HG02981 (cell line): Measurements from ENCODE around the gene DDX17.
"Not testable (repeated sequence)": the region's sequence is repeated elsewhere in the genome, so short reads cannot be mapped to it uniquely, and the experiment has no call there.

Experiments
- ATAC-seq: cut with Tn5 transposase; IDR thresholded peaks from one replicate; pipeline ENCODE4 v1.9.1; 2021; ENCODE audit warnings: mild to moderate bottlenecking, moderate library complexity; ENCODE audit not compliant: unreplicated experiment

Gene DDX17

DNA sequence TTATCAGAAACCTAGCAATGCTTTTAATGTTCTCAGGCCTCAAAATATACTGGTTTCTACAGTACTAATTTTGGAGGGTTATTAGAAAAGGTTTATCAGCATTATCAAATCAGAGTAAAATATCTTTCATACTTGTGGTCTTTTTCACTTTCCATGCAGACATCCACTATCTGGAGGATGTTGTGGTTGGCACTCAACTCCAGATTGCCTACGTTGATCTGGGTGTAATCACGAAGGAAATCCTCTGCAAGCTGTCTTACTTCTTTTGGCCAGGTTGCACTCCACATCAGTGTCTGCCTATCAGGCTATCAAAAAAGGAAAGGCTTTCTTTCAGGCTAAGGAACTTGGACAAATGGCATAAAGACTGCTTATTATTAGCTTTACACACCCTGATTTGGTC is 11.6 kb downstream of the DDX17 start:
- no peak for ATAC-seq

DNA sequence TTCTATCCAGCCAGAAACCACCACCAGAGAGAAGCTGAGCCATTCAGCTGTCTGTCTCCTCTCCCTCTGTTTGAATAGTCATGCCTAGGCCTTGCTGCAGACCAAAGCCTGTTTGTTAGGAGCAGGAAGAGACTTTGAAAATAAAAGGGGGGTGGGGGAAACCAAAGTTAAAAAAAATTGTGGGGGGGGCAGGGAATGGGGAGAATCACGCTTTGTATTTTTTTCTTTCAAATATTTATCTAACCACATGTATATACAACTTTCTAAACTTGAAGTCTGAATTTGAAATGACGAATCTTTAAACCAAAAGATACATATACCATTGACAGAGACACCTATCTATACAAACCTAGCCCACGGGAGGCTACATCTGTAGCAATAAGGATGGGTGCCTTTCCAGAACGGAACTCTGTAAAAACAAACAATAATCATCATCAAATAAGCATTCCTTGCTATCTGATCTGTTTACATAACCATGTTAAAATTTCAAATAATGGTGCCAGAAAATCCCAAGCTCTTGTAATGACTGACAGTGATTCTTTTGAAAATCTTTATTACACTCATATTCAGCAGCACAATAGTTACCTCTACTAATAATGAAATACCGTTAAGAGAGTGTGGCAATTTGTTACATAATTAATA is 14.3 kb downstream of the DDX17 start:
- no peak for ATAC-seq

GRCh38 chr22:38490915-38491314 is 15.2 kb downstream of the DDX17 start:
- ATAC-seq = no peak

- ATAC-seq = no peak
Observed at GRCh38 chr22:38490475-38490874, 15.6 kb downstream of the DDX17 start.

GRCh38 chr22:38489561-38490145 is 16.5 kb downstream of the DDX17 start:
- ATAC-seq = no peak

- no peak for ATAC-seq
Observed at GRCh38 chr22:38489142-38489541, 17.0 kb downstream of the DDX17 start.

GRCh38 chr22:38487946-38488345 is 18.2 kb downstream of the DDX17 start:
- no peak for ATAC-seq

DNA sequence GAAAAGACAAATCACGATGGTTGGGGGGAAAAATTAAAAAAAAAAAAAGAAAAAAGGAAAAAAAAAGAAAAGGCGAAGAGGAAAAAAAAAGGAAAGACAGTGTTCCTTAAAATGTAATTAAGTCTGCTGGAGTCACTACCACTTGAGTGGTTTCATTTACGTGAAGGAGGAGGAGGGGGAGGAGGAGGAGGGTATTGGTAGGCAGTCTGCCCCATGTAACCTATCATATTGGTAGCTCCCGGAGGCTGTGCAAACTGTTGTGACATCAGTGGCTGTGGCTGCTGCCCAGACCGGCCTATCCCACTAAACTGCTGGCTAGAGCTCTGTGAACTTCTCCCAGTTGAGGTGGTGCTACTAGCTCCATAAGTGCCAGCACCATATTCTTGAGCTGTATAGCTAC is 20.3 kb downstream of the DDX17 start:
- ATAC-seq = no peak

GRCh38 chr22:38484244-38484643 is 21.9 kb downstream of the DDX17 start:
- ATAC-seq = no peak

DNA sequence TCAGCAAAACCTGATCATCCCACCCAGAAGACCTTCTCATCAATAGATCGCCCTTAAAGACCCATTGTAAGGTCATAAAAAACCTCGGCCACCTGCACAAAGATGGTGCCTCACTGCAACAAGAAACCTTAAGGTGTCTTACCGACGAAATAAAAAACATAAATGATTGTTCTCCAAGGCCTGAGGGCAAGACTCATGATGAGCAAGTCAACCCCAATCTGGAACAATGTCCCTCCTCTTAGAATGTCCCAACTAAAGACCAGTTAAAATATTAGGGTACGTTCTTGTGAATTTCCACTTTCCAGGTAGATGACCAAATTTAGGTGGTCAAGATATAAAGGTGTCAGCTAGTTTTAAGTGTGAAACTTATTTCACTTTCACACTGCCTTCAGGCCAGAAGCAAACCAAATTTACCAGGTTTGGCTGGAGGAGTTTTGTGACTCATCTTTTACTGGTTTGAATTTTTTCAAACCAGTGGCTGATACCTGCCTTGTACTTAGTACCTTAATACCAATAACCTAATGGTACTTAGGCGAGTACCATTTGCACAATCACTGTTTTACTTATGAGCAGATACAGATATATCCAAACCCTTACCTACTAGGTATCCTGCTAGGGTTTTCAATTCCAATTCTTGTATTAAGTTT is 23.3 kb downstream of the DDX17 start:
- ATAC-seq = no peak

DNA sequence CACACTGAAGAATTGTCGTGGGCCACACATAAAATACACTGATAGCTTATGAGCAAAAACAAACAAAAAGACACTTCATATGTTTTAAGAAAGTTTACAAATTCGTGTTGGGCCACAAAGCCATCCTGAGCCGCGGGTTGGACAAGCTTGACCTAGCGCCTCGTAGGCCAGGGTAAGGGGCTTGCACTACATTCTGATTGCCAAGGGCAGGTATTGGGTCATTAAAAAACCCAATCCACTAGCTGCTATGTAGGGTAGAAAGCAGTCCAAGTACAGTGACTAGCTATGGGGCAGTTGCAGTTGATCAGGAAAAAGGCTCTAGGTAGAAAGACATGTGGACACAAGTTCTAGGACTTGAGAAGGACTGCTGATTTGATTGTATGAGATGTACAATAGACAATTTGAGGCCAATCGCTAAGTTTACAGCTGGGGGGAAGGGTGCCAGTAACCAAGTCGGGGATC is 24.2 kb downstream of the DDX17 start:
- ATAC-seq = no peak

- no peak for ATAC-seq
Observed at GRCh38 chr22:38481162-38481870, 24.8 kb downstream of the DDX17 start.

DNA sequence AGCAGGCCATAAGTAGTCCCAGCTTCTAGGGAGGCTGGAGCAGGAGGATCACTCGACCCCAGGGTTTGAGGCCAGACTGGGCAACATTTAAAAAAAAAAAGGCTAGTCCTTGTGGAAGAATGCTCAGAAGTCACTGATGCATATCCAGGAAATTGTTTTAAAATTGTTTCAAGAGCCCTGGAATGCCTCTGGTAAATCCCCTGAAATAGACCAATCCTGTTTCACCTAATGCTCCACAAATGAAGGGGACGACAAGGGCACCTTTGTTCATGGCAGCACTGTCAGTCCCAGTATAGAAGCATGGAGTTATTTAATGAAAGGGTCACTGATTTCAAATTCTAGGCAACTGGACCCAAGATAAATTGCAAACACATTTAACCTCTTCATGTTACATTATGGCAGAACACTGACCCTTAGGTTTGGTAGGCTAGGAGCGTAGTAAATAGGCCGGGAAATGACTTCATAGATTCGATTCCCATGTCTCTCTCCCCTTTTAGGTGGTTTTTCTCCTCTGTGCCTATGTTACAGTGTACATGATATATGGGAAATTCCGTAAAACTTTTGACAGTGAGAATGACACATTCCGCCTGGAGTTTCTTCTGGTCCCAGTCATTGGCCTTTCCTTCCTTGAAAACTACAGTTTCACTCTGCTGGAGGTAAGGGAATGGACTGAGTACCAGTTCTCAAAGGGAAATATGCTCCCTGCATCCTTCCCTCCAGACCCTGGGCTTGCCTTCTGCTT is 26.8 kb downstream of the DDX17 start:
- ATAC-seq = no peak

GRCh38 chr22:38477585-38477984 is 28.5 kb downstream of the DDX17 start:
- no peak for ATAC-seq

DNA sequence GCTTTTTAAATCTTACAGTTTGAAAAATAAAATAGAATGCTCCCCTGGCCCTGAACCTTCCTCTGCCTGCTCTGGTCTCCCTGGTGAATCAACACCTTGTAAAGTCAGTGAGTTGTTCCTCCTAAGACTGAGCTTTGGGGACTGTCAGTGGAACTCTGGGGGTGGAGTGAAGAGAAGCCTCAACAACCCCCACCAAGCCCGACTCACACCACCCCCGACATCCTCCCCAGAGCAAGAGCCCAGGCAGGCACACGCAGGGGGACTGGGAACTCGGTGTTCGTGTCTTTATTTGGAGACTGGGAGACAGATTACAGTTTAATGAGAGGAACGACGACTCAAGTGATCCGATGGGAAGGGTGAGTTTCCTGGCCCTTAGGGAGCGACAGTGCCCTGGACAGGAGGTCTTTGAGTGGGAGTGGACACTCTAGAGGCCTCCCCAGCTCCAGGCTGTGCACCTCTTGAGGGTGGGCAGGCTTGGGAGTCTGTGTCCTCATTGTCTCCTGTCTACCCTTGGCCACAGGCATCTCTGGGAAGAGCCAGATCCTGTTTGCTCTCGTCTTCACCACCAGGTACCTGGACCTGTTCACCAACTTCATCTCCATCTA is 32.0 kb downstream of the DDX17 start:
- no peak for ATAC-seq

GRCh38 chr22:38471237-38471636 is 34.9 kb downstream of the DDX17 start:
- no peak for ATAC-seq

DNA sequence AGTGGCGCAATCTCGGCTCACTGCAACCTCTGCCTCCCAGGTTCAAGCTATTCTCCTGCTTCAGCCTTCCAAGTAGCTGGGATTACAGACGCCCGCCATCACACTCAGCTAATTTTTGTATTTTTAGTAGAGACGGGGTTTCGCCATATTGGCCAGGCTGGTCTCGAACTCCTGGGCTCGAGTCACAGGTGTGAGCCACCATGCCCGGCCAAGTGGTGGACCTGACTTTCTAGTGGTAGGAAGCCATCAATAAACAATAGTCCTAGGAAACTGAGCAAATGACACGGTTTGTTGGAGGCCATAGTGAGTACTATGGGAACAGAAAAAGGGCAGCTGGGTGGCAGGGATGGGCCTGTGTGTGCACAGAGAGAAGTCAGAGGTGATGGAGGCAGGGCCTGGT is 35.9 kb downstream of the DDX17 start:
- ATAC-seq = not testable (repeated sequence)

DNA sequence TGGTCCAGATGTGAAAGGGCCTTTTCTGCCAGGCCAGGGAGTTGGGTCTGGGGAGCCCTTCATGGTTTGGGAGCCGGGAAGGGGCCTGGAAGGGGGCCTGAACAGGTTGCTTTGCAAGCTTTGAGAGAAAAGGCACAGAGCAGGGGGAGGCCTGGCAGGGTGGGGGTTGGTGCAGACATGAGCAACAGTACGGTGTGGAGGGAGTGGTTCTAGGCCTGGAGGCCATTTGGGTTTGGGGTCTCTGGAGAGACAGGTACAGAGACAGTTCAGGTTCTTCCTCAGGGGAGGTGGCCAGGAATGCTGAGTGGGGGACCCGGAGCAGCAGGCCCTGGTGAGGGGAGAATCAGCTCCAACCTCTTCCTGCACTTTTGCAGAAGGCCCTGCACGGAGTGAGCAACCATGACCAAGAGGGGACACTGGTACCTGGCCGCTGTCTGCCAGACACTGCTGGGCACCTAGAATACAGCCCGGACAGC is 36.8 kb downstream of the DDX17 start:
- no peak for ATAC-seq

- no peak for ATAC-seq
Observed at GRCh38 chr22:38468443-38469305, 37.4 kb downstream of the DDX17 start.
